NB4 (cell line): ENCODE measurements around the gene SELPLG.

Experiments
- DNase-seq: peaks from one replicate; pipeline ENCODE4 v3.0.0; 2010; ENCODE audit warnings: low read depth
- H3K4me3 ChIP-seq: one replicate; pipeline ENCODE4 v1.5.1; 2011; ENCODE audit warnings: mild to moderate bottlenecking, low read depth, low read length, moderate library complexity
- MYC ChIP-seq: IDR thresholded peaks from 2 replicates; pipeline ENCODE4 v1.6.1; 2011; ENCODE audit warnings: low read depth, low read length
- POLR2A ChIP-seq: IDR thresholded peaks from 2 replicates; pipeline ENCODE4 v1.6.1; 2011; ENCODE audit warnings: mild to moderate bottlenecking; ENCODE audit not compliant: insufficient read length; ENCODE audit errors: extremely low read depth
- TF ChIP-seq, protein P1 (sequence below): IDR thresholded peaks from 2 replicates; pipeline ENCODE4 v1.6.1; 2011; ENCODE audit warnings: low read depth, low read length
- TF ChIP-seq, protein P2 (sequence below): IDR thresholded peaks from one replicate; pipeline ENCODE4 v1.5.1; 2012; ENCODE audit warnings: low read depth, low read length

The SELPLG gene

DNA sequence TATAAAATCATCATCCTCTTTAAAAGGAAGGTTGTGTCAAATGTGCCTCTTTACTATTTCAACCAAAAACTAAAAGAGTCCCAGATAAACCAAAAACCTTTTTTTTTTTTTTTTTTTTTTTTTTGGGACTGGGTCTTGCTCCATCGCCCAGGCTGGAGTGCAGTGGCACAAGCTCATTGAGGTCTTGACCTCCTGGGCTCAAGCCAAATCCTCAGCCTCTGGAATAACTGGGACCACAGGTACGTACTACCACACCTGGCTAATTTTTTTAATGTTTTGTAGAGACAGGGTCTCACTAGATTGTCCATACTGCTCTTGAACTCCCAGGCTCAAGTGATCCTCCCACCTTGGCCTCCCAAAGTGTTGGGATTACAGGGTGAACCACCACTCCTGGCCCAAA, 16.4 kb upstream of the SELPLG start:
- H3K4me3 ChIP-seq: no peak overlapping the region
- TF ChIP-seq, protein P1, sequence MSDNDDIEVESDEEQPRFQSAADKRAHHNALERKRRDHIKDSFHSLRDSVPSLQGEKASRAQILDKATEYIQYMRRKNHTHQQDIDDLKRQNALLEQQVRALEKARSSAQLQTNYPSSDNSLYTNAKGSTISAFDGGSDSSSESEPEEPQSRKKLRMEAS: no peak
- TF ChIP-seq POLR2A (no peak), MYC (no peak)
- TF ChIP-seq, protein P2, sequence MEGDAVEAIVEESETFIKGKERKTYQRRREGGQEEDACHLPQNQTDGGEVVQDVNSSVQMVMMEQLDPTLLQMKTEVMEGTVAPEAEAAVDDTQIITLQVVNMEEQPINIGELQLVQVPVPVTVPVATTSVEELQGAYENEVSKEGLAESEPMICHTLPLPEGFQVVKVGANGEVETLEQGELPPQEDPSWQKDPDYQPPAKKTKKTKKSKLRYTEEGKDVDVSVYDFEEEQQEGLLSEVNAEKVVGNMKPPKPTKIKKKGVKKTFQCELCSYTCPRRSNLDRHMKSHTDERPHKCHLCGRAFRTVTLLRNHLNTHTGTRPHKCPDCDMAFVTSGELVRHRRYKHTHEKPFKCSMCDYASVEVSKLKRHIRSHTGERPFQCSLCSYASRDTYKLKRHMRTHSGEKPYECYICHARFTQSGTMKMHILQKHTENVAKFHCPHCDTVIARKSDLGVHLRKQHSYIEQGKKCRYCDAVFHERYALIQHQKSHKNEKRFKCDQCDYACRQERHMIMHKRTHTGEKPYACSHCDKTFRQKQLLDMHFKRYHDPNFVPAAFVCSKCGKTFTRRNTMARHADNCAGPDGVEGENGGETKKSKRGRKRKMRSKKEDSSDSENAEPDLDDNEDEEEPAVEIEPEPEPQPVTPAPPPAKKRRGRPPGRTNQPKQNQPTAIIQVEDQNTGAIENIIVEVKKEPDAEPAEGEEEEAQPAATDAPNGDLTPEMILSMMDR: no peak
- no peak for DNase-seq

DNA sequence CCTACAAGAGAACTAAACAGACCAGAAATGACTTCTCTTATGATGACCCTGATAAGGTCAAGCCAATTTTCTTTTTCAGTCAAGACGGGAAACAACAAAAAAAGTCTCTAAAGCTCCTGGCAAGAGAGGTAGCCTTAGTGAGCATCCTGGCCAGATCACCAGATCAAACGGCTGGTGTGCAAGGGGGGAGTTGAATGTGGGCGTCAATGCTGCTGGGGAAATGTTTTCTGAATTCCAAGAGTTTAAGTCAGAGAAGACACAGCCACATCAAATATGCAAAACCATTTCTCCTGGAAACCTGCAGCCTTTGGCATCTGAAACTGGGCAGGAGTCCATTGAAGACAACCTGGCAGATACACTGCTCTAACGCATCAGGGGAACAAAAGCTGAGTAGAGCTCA, 16.0 kb upstream of the SELPLG start:
- H3K4me3 ChIP-seq: no peak overlapping the region
- TF ChIP-seq POLR2A (no peak), MYC (no peak)
- TF ChIP-seq, protein P1: no peak
- TF ChIP-seq, protein P2: no peak
- DNase-seq: no peak

DNA sequence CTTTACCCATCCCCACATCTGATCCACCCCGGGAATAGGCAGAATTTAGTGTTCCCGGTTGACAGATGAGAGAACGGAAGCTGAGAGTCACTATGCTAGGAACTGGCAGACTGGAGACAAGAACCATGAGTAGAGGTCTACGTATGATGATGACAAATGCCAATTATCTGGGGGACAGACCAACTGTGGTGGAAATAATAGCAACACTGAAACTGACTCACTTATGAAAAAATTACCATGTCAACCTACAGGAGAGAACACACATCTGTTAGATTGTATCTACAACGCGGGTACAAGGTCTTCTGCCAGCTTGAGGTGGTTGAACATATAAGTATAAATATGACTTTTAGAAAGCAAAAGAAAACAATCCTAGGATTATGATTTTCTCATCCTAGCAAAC, 15.4 kb upstream of the SELPLG start:
- no peak overlapping the region for H3K4me3 ChIP-seq
- TF ChIP-seq MYC: no peak
- no peak for TF ChIP-seq POLR2A
- TF ChIP-seq, protein P1: no peak
- TF ChIP-seq, protein P2: no peak
- DNase-seq: no peak

DNA sequence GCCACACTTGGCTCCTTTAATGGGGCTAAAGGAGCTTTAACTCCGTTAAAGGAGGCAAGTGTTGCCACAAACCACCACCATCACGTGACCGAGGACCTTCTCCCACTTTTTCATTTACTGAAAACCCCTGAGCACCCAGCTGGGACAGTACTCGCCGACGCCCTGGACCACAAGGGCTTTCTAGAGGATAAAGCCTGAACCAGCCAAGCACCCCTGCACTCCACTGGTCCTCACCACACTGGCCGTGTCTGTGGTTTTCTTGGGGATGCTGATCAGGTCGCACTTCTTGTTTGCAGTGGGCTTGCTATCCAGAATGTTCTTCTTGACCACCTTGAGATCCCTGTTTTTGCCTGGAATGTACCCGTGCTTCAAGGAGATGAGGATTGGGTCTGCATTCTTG, 14.7 kb upstream of the SELPLG start:
- H3K4me3 ChIP-seq: no peak overlapping the region
- no peak for DNase-seq
- TF ChIP-seq, protein P2: no peak
- TF ChIP-seq, protein P1: no peak
- TF ChIP-seq MYC (no peak), POLR2A (no peak)

DNA sequence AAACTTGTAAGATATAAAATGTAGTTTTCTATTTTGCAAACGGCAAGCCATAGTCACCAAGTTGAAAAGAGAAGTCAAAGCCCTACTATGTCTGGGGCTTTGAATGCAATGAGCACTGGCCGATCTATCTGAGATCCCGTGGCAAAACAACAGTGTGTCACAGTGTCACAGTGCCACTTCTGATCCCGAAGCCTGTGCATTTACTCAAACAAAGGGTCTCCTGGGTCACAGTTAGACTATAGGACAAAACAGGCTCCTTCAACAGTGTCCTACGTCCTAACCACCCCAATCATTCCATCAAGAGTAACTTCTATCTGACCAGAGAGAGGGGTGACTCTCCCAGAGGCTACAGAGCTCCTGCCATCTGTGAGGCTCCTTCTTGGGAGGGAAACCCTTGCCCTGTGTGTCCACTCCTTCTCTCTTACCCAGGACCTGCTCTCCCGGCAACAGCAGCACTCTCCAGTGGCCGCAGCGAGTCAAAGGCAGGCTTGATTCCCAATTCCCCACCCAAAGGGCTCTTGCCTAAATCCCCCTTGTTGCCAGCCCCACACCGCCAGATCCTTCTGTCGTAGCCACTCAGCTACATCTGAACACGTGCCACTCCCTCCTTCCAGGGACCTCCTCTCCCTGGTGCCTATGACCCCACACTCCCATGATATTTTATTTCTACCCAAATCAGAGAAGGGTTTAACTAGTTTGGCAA, 14.0 kb upstream of the SELPLG start:
- no peak for DNase-seq
- TF ChIP-seq POLR2A (no peak), MYC (no peak)
- TF ChIP-seq, protein P1: no peak
- TF ChIP-seq, protein P2: no peak
- H3K4me3 ChIP-seq: no peak overlapping the region
